Stimulated activated CD8-positive, alpha-beta memory T cell treated with anti-CD3 and anti-CD28 coated beads, Interleukin-4, amount 100 ng/mL, for 1 hour (primary cell): ENCODE data around the gene SSRP1.
"Not testable (repeated sequence)": the region's sequence is repeated elsewhere in the genome, so short reads cannot be mapped to it uniquely, and the experiment has no call there.

Experiments used
- DNase-seq, 2 donors: peaks; one replicate each; pipeline ENCODE4 v3.0.0-alpha.2; 2020; ENCODE audit warnings: low read depth in 2 of 2, low spot score in 1 of 2

The SSRP1 gene

GRCh38 chr11:57339328-57339727 is 3.6 kb upstream of the SSRP1 start:
- DNase-seq, result no peak

- no peak for DNase-seq
Observed at GRCh38 chr11:57338142-57338541, 2.5 kb upstream of the SSRP1 start, which contains the start of gene P2RX3. Gene P2RX3, plus strand, starts transcription at chr11:57338352. Its CDS starts 199 bp downstream, at chr11:57338551.

- not testable (repeated sequence) for DNase-seq
Observed at GRCh38 chr11:57336856-57337255, 1.2 kb upstream of the SSRP1 start.

- no peak for DNase-seq
Observed at GRCh38 chr11:57336111-57336666, 497 bp upstream of the SSRP1 start.

GRCh38 chr11:57335023-57335342 is 709 bp downstream of the SSRP1 start:
- no peak for DNase-seq

DNA sequence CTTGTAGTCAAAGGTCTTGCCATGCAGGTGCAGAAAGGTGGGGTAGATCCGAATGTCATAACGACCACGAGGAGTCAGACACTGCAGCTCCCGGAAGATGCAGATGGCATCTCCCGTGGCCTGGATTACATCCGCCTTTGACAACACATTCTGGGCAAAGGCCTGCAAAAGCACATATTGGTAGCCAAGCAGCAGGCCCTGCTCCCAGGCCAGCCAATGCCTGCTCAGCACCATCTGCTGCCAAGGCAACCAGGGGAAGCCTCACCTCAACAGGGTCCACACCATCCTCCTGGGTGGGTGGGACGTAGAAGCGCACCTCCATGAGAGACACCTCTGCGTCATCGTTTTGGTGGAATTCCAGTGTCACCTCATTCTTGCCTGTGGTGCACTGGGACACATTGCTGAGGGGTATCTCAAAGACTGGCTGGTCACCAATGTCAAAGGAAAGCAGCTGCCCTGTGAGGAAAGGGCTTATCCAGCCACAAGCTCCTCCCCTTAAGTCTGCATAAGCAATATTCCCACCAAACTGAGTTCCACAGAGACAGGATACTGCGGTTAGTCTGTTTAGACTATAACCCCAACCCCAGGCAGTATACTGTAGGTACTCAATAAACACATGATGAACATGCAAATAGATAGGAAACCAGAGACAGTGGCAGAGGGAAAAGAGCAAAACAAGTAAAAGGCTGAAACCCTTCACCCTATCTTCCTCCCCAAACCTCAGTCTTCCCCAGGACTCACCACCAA is 2.8 kb downstream of the SSRP1 start:
- no peak for DNase-seq

DNA sequence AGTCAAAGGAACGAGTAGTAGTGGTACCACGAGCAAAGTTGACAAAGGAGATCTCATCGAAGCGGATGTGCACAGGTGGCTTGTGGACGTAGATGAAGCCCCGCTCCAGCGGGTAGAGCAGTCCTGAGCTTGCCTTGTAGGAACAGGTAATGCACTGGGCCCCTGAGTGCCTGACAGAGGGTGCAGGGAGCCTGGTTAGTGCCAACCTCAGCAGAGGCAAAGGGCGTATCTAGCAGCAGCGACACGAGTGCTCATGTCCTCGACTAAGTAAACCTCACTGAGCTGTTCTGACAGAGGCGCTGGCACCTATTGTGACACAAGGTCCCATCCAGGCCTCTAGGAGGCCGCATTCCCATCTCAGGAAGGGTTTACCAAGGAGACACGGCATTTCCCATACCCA is 4.0 kb downstream of the SSRP1 start:
- DNase-seq, result no peak

DNA sequence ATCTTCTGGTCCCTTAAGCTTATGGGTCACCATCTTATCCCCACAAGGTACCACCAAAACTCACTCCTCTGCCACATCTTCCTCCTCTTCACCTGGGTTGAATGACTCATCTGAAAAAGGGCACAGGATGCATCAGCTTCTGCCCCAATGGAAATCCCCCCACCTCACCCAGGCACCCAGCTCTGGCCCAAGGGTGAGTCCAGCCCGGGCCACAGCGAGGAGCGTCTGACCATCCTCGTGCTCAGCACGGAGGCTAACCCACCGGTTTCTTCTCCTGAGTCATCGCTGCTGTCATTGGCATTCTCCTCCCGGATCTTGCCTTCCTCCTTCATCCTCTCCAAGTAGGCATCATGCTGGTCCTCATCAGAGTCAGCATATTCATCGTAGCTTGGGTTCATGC is 5.7 kb downstream of the SSRP1 start:
- no peak for DNase-seq

GRCh38 chr11:57327721-57328120 is 8.0 kb downstream of the SSRP1 start:
- no peak for DNase-seq

- no peak for DNase-seq
Observed at GRCh38 chr11:57325735-57326048, 10.0 kb downstream of the SSRP1 start.

DNA sequence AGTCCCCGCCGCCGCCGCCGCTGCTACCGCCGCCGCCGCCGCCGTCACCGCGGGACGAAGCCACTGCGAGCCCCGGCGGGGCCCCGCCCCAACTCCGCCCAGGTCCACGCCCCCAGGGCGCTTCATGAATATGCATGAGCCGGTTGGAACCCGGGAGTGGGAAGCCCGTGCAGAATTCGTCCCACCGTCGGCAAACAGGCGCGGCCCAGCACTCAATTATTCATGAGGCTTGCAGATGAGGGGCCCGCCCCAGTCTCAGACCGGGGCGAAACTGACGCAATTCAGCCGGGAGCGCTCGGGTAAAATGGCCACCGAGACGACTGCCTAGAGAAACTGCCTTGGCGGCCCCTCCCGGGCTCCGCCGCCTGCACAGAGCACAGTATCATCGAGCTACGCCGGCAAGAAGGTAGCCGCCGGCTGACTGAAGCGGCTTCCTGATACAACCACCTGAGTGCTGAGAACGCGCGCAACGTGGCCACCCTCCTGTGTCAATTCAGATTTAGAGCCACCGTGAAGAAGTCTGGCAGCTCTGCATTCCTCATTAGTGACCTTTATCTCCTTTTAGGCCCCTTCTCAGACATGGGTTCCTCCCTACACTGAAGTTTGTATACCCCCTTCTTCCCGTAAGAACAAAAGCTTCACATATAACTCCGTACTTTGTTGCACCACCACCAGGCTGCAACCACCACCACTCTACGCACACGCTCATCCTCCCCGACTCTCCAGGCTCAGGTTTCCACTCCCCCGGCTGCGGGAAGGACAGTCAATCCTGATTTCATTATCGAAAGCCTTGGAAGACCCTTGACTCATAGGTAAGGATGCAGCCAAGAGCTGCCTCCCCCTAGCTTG is 10.6 kb downstream of the SSRP1 start, which contains the start of gene TNKS1BP1:
TSS of gene TNKS1BP1 (minus strand) at position 67 of the 849 bp plus-strand sequence. CDS start 3,067 bp downstream, outside the sequence.
- peak; percentile 77 for DNase-seq

DNA sequence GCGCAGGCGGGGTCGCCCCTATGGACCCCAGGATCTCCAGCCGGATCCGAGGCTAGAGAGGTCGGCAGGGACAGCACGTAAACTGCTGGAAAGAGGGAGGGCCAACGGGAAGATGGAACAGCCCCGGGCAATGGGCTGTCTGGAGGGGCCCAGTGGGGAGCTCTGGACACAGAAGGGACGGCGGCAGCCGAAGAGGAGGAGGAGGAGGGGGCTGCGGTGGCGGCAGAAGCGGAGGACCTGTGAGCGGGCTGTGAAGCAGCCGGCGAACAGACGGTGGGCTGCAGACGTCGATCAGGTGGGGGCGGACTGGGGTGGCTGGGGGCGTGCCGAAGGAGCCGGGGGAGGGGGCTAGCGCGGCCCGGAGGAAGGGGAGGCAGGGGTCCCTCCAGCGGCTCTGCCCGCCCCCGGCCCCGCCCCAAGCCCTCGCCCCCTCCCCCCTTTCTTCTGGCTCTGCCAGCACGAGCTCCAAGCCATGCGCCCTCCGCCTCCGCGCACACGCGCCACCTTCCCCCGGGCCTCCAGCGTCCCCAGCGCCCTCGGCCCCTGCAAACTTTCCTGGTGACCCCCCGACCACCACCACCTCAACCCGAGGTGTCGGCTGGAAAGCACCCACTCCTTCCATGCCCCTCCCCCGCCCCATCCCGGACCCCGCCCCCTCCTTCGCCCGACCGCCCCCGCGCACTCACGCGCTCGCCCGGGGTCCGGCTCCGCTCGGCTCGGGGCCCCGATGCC is 11.4 kb downstream of the SSRP1 start:
- DNase-seq, result no peak

DNA sequence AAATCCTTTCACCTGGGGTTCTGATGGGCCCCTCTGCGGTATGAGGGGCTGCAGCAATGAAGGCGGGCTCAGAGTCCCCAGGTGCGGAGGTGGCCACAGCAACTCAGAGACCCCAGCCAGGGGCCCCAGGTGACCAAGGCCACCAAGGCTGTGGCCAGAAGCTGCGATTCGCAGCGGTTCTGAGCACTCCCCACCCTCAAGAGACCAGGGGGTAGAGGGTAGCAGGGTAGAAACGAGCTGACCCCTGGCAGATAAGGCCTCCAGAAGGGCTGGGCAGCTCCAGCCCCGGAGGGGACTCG is 11.9 kb downstream of the SSRP1 start:
- no peak for DNase-seq

GRCh38 chr11:57323167-57323854 is 12.4 kb downstream of the SSRP1 start:
- DNase-seq, result no peak

GRCh38 chr11:57322256-57323166 is 13.2 kb downstream of the SSRP1 start:
- DNase-seq, result no peak

DNA sequence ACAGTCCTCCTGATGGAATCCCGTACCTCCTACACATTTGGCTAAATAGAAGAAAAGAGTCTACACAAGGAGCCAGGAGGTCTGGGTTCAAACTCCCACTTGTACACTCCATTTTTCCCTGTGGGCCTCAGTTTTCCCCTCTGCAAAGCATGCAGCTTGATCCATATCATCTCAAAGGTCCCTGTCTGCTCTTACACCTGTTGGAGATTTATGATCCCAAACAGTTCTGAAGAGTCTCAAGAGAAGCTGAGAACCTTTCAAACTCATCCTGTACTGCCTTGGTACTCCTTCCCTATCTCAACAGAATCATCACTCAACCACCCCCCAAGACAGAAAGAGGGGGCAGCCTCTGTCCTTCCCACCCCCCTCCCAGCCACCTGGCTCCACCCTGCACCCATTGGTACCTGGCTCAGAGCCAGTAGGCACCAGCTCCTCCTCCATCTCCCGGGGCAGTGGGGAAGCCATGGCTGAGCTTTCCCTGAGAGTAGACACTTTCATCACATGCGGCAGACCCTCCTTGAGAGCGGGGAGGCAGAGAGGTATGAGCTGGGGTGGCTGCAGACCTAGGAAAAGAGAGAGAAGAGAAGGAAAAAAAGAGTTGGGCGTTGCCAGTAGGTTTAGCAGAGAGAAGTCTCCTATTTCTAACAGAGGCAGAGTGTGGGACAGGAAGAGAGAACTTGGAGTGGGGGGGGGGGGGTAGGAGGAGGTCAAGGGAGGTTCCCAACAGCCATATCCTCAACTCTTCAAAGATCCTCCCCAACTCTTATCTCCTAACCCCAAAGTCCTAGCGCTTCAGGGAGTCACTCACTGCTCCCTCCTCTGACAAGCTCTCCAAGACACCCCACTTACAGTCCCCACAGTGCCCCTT is 14.1 kb downstream of the SSRP1 start:
- no peak for DNase-seq

DNA sequence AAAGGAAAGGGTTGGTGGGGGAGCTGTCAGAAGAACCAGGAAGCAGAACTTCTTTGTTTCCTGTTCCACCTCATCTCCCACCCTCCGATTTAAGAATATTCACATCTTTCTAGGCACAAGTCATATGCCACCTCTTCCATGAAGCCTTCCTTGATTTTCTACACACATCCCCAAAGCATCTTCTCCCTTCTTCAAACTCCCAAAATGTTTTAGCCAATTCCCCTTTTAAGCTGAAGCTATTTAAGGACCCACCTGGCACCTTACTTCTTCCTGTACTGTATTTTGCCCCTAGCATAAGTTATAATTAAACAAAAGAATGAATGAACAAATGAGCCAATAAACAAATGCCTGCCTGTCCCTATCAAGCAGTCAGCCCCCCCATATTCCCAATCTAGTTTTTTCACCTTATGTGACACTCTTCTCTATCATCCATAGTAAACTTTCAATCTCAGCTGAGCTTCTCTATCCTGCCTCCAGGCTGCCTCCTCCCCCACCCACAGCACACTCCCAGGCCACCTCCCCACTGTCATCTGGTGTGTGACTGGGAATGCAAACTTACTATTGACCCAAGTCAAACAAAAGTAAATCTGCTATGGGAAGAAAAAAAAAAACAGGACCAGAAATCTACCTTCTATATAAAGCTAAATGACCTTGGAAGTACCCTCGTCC is 14.8 kb downstream of the SSRP1 start:
- DNase-seq, result no peak

- DNase-seq, result no peak
Observed at GRCh38 chr11:57320067-57320718, 15.5 kb downstream of the SSRP1 start.
